HG03280 (cell line): ENCODE data around the gene RBMS3.
"Not testable (repeated sequence)": the region's sequence is repeated elsewhere in the genome, so short reads cannot be mapped to it uniquely, and the experiment has no call there.

Experiments
- ATAC-seq: cut with Tn5 transposase; IDR thresholded peaks from one replicate; pipeline ENCODE4 v1.9.1; 2021; ENCODE audit warnings: mild to moderate bottlenecking, moderate library complexity; ENCODE audit not compliant: unreplicated experiment

Gene RBMS3

DNA sequence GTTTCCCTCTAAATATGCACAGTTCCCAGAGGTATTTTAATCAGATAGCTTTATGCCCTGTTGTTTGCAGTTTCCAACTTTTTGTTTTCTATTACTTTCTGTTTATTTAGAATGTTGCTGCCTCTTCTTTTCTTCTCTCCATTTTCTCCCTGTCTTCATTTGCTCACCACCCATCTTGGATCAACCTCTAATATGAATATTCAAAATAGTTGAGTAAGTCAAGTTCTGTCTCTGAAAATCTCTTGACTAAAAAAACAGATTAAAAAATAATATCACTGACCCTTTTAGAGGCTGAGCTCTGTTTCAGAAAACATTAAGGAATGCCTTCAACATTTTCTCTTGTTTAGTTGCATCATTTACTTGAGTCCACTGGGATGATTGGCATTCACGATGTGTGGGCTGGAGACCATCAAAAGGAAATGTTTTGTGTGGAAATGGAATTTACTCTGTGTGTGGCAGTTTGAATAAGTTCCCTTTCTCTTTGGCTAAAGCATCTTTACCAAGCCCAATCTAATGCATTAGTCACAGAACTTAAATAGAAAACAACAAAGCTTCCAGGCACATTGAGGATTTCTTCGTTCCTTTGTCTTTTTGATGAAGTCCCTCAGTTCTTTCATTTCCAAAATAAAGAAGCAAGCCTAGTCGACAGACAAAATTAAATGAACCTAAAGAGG lies 691.6 kb downstream of the RBMS3 start:
- ATAC-seq: no peak

DNA sequence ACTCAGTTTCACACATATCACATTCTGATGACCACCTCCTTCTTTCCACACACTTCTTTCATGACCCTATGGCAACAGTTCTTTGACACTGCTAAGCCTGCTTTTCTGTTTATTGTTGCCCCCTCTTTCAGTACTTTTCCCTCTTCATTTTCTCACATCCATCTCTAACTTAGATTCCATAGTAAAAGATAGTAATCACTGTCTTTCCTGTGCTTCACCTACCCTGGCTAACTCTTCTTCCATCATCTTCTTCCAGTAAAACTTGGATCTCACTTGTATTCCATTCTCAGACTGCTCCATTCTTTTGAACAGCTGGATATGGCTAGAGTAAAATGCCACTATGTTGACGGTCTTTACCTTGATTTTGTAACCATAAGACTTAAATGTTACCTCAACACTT lies 692.9 kb downstream of the RBMS3 start:
- no peak for ATAC-seq

DNA sequence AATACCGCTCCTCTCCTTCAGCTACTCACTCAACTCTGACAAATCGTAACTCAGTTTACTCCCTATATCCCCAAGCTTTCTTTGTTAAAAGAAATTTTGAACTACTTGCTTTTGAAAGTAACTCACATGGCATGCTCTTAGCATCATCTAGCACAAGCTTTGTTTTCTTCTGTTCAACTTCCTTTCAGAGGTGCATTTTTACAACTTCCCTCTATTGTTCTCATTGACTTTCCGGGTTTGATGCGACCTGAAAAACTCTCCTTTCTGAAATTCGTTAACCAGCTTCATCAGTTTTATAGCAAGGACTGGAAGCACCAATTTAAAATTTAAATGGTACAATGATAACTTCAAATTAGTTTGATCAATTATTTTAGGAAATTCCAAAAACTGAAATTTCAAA lies 696.0 kb downstream of the RBMS3 start:
- no peak for ATAC-seq

DNA sequence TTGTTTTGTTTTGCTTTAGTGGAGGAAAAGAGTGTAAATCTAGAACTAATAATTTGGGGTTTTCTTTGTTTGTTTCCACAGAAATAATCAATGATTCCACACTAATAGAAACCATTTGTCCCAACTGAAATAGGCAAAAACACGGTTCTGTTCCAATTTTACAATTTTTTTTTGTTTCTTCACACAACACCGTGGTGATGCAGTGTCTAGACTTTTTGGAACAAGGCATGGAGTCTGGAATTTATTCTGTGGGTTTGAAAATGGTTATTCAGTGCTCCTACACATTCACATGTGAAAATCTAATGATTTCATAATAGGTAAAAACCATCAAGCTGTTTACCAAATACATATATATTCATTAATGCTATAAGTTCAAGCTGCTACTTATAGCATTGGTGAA lies 696.5 kb downstream of the RBMS3 start:
- no peak for ATAC-seq

DNA sequence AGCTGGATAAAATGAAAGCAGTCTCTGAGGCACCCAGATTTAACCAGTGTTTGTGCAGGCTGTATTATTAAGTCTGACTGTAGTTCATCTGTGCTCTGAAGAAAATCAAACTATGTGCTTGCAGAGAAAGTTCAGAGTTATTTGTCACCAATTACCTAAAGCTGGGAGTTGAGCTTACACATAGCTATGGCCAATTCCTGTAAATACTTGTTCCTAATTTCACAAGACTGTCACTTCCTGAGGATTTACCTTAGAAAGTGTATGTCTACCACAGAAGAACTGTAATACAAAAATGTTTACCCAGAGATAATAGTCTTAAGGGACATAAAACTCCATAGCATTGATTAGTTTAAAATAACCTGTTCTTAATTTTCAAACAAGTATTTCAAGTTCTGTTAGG lies 697.2 kb downstream of the RBMS3 start:
- ATAC-seq: no peak

DNA sequence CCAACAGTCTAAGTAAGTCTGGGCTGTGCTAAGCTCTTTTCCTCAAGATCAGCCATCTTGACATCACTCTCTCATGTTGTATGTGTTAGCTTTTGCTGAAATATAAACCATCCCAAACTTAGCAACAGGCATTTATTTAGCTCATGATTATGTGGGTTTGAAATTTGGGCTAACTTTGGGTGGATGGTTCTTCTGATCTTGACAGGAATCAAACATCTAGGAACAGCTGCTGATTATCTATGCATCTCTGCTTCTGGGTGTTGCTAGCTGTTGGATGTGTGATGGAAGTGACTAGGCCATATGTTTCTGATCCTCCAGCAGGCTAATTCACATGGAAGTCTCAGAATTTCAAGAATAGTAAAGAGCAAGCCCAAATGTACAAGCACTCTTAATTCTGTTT lies 710.3 kb downstream of the RBMS3 start:
- no peak for ATAC-seq

DNA sequence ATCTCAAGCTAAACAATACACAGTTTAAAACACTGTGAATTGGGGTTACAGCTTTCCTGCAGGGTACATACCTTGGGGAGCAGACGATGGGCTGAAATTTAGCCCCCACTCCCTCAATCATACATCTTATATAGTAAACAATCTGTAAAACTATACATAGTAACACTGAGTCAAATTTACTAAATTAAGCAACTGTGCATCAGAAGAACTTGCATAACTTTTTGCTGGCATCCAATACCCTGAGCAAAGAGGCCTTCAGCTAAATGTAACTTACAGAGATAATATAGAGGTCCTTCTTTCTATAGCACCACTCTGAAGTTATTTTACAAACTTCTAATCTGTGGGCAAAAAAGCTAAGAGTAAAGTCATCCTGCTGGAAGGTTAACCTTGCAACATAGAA lies 721.9 kb downstream of the RBMS3 start:
- ATAC-seq: no peak

DNA sequence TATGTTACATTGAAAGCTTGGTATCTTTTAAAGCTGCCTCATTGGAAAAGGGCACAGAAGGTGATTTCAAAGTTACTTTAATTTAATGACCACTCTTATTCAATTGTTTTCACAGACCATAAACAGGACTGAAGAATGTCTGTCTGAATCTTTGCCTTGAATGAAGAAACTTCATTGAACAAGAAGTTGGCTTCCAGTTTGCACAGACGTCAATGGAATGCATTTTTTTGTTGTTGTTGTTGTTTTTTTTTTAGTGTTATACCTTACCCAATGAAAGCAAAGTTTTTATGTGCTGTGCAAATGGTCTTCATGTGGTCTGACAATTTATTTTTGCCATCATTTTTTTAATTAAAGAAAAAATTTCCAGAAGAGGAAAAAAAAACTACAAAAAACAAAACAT lies 722.9 kb downstream of the RBMS3 start:
- ATAC-seq: no peak

DNA sequence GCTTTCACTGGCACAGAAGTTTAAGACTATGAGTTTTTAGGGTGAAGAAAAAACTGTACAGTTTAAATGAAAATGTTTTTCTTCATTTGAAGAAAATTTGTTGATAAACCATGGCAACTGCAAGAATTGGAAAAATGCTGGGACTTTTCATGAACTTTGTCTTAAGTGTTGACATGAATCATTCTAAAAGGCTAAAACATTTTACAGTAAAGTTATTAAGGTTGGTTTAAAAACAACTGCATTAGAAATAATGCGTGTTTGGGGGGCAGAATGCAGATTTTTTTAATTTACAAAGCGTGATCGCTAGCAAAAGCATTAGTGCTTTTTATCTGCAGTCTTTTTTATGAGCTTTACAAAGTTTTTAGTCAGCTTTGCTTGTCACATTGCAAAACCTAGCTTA lies 723.6 kb downstream of the RBMS3 start:
- no peak for ATAC-seq

DNA sequence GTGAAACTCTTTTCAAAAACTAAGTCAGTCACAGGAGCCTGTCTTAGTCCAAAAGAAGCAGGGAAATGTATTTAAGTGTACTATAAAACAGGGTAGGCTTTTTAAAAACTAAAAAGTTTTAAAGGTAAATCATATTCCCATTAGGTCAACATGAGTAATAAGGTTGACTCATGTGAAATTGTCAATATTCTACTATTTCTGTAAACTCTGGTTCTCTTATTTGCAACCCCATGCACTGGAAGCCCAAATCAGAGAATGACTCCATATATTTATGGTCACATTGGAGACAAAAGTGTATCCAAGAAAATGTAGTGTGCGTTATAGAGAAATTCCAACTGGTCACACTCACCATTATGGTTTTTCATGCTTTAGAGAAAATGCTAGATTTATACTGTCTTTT lies 725.2 kb downstream of the RBMS3 start:
- ATAC-seq: no peak

DNA sequence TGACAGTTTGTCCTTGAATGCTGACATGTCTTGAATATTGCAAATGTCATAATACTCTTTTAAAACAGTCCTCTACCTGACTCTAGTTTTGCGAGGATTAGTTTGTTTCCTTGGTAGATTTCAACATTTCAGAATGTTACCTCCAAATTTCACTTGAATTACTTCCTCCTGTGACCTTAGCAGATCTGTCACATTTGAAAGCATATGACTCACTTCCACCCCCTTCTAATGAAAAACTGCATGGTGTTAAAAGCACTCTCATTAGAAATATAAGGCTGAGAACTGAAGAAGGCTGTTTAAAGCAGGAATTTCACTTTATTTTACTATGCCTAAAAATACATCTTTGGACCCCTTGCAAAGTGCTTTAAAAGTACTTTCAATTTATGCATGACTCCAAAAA lies 726.8 kb downstream of the RBMS3 start:
- no peak for ATAC-seq

DNA sequence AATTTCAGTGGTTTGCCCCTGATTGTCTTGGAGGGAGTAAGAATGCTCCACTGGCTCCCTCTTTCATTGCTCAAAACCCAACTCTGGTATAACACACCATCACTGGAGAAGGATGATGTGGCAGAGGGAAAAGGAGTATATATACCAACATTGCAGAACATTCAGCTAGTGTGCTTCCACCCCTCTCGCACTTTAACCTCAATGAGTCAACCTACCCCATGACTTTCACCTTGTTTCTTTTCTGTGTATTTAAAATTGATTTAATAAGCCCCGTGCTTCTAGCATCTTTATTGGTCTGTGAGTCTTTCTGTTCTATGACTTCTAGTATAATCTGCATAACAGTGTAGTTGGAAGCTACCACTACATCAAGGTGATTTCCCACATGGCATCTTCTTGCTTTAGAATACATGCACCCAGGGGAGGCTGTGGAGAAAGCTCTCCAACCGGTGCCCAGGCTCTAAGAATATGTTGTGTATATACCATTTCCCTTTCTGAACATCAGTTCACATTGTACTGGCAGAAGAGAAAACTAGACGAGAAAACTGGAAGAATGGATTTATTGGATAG lies 730.4 kb downstream of the RBMS3 start:
- no peak for ATAC-seq

DNA sequence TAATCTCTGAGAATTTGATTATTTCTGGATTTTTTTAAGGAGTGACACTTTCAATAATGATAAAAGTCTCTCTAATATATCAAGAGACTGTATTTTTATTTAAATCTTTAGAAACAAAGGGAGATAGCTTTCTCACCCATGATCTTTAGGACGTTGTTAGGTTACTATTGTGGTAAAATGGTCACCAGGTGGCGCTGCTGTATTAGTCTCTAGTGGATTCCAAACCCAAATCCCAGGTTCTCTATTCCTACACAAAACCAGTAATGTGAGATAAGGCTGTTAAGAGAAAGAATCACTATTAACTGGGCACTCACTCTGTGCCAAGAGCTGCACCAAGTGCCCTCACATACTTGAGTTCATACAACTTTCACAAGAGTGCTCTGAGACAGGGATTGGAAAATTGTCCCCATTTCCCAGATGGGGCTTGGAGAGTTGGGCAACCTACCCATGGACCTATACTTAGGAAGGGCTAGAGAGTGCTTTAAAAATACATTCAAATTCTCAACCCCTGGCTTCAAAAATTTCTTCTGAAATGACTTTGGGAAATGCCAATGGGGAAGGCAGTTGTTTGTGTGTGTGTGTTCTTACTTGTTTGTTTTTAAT lies 732.2 kb downstream of the RBMS3 start:
- ATAC-seq: no peak

DNA sequence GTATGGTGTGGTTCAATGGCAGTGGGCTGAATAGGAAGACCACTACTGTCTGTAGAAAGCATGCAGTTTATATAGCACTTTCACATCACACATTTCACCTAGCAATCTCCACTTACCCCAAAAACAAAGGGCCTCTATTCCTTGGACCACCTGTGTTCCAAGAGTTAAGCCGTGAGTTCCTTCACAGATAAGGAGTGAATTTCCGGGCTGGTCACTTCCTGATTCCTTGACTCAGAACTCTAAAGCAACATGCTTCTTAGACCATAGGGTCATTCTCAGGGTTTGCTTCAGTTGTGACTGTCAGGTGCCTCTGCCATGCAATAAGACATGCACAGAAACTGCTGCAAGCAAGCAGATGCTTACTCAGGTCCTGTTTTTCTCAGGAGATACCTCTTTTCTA lies 737.0 kb downstream of the RBMS3 start:
- no peak for ATAC-seq

DNA sequence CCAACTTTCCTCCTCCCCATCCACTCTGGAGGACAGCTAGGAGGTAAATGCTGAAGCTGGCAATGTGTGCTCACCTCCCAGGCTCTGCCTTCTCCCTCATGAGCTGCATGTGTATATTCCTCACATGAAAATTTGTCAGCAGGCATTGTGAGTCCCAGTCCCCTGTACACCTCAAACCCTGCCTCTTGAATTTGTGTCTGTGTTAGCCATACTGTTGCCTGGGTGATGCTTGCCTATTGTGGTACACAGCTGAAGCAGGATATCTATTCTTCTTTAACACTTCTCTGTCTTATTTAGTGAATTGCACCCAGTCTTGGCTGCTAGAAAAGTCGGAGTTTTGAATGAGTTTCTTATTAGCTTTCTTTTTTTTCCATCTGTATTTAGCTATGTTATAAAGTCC lies 739.5 kb downstream of the RBMS3 start:
- ATAC-seq: no peak

DNA sequence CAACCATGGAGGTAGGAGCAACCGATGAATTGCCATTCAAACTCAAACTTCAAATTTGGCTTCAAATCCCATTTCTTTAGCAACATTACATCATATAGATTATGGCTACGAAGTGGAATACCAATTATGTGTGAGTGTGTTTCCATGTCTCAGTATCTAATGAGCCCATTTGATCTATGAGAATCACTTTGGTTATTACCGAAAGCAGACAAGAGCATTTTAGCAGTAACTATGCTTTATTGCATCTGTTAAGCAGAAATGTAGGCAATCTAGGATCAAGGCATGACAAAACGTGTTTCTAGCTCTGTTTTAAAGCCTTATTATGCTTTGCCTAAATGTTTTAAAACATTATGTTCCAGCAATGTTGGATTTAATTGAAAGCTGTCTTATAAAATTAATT lies 743.6 kb downstream of the RBMS3 start:
- ATAC-seq: no peak

DNA sequence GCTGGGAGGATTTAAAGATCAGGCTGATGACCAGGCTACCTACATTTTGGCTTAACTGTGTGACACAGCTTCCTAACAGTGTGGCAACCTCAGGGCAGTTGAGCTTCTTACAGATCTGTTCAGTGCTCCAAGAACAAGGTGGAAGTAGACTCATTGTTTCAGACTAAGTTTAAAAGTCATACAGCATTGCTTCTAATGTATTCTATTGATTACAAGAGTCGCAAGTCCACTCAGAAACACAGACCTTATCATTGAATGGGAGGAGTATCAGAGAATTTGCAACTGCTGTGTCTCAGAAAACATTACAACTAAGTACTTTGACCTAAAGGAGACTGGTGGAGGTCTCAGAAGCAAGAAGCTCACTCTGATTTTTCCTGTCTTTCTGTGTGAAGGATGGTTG lies 746.0 kb downstream of the RBMS3 start:
- ATAC-seq: no peak

DNA sequence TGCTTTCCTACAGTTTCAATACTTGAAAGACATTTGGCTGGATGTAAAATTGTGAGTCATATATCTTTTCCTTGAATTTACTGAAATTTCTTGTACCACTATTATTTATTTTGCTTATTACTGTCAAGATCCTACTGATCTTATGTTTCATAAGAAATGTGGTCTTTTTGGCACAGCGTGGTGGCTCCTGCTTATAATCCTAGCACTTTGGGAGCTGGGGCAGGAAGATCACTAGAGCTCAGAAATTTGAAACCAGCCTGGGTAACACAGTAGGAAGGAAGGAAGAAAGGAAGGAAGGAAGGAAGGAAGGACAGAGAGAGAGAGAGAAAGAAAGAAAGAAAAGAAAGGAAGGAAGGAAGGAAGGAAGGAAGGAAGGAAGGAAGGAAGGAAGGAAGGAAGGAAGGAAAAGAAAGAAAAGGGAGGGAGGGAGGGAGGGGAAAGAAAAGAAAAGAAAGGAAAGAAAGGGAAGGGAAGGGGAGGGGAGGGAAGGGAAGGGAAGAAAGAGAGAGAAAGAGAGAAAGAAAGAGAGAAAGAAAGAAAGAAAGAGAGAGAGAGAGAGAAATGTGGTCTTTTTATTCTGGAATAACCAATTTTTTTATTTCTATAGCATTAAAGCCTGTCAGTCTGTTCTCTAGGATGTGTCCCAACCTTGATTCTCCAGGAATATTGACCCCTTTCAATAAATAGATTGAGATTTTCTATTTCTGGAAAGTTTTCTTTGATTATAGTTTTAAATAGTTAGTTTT lies 753.5 kb downstream of the RBMS3 start:
- no peak for ATAC-seq

DNA sequence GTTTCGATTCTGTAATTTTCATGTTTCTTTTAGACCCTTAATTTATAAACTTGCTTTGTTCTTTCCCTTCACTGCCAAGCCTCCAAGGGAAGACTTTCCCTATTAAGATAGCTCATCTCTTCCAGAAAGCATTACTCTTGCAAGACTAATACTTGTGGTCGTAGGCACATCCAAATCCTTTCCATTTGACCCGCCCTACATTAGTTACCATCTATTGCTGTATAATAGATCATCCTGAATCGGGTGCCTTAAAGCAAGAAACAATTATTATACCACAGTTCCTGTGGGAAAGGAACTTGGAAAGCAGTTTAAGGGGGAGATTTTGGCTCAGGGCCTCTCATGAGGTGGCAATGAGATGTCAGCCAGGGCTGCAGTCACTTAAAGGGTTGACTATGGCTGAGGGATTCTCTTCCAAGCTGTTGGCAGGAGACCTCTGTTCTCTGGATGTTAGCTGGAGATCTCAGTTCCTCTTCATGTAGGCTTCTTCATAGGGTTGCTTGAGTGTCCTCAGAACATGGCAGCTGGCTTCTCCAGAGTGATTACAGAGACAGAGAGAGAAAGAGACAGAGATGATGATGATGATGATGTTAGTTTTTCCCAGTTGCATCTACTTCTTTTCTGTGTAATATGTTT lies 755.2 kb downstream of the RBMS3 start:
- no peak for ATAC-seq

DNA sequence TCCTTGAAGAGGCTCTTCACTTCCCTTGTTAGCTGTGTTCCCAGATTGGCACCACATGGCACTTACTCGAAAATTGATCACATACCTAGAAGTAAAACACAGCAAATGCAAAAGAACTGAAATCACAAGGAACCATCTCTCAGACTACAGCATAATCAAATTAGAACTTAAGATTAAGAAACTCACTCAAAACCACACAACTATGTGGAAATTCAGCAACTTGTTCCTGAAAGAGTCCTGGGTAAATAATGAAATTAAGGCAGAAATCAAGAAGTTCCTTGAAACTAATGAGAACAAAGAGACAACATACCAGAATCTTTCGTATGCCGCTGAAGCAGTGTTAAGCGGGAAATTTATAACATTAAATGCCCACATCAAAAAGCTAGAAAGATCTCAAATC lies 759.3 kb downstream of the RBMS3 start:
- ATAC-seq: no peak

DNA sequence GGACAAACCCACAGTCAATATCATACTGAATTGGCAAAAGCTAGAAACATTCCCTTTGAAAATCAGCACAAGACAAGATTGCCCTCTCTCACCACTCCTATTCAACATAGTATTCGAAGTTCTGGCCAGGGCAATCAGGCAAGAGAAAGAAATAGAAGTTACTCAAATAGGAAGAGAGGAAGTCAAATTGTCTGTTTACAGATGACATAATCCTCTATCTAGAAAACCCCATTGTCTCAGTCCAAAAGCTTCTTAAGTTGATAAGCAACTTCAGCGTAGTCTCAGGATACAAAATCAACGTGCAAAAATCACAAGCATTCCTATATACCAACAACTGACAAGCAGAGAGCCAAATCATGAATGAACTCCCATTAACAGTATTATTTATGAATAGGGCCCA lies 760.6 kb downstream of the RBMS3 start:
- ATAC-seq: not testable (repeated sequence)
